Brain microvascular endothelial cell (primary cell): Measurements from ENCODE around the gene ZNF138.
"Not testable (repeated sequence)": the region's sequence is repeated elsewhere in the genome, so short reads cannot be mapped to it uniquely, and the experiment has no call there.

ENCODE experiments used
- DNase-seq: peaks from one replicate; pipeline ENCODE4 v3.0.0-alpha.2; 2020
- H3K27ac ChIP-seq: fragments of 250-450 bp; sonication (Bioruptor Pico); 2 replicates; pipeline ENCODE4 v1.5.1; 2020; ENCODE audit warnings: mild to moderate bottlenecking, moderate library complexity
- H3K27me3 ChIP-seq: fragments of 250-450 bp; sonication (Bioruptor Pico); replicated peaks from 2 replicates; pipeline ENCODE4 v1.5.1; 2020; ENCODE audit warnings: mild to moderate bottlenecking
- H3K36me3 ChIP-seq: fragments of 250-450 bp; sonication (Bioruptor Pico); replicated peaks from 2 replicates; pipeline ENCODE4 v1.5.1; 2020; ENCODE audit warnings: mild to moderate bottlenecking
- H3K4me3 ChIP-seq: 2 replicates; pipeline ENCODE4 v1.5.1; 2011; ENCODE audit warnings: low read depth, mild to moderate bottlenecking, control low read depth, low read length, moderate library complexity
- CTCF ChIP-seq: IDR thresholded peaks from 2 replicates; pipeline ENCODE4 v1.5.1; 2011; ENCODE audit warnings: low read depth, mild to moderate bottlenecking, moderate library complexity, low read length, control low read depth, inconsistent platforms; ENCODE audit errors: missing control alignments
- in situ Hi-C: cut with HindIII; loops from 2 replicates; pipeline ENCODE4 v1.10.0; 2017; ENCODE audit warnings: low sequenced_read_pairs, low pct_ligation_motif_present

ZNF138 gene

GRCh38 chr7:64795176-64795575 lies 948 bp downstream of the ZNF138 start:
- no peak for TF ChIP-seq CTCF
- no peaks in the 10 kb centered on the region for H3K27me3 ChIP-seq
- peak overlapping the region; percentile 91 for H3K4me3 ChIP-seq
- no peaks in the 10 kb centered on the region for H3K36me3 ChIP-seq
- no peak overlapping the region for H3K27ac ChIP-seq
- in situ Hi-C loops, result no loop called here
- DNase-seq, result no peak

GRCh38 chr7:64799169-64799568 lies 4.9 kb downstream of the ZNF138 start:
- DNase-seq, H3K36me3 ChIP-seq, H3K27ac ChIP-seq, in situ Hi-C loops, H3K4me3 ChIP-seq, H3K27me3 ChIP-seq: not testable (repeated sequence)

- Histone ChIP-seq H3K27me3 (no peaks in the 10 kb centered on the region), H3K27ac (no peak overlapping the region), H3K4me3 (no peak overlapping the region), H3K36me3 (no peaks in the 10 kb centered on the region)
- DNase-seq, result no peak
- in situ Hi-C loops, result no loop called here
- TF ChIP-seq CTCF, result no peak
These were observed 8.5 kb downstream of the ZNF138 start for GRCh38 chr7:64802699-64803098.

GRCh38 chr7:64807731-64808365 lies 13.6 kb downstream of the ZNF138 start:
- Histone ChIP-seq H3K4me3 (no peak overlapping the region), H3K27ac (no peak overlapping the region), H3K36me3 (no peaks in the 10 kb centered on the region), H3K27me3 (no peaks in the 10 kb centered on the region)
- no peak for DNase-seq
- no peak for TF ChIP-seq CTCF
- in situ Hi-C loops, result no loop called here

GRCh38 chr7:64811767-64812166 lies 17.5 kb downstream of the ZNF138 start:
- no peaks in the 10 kb centered on the region for H3K36me3 ChIP-seq
- H3K4me3 ChIP-seq, result no peak overlapping the region
- no peaks in the 10 kb centered on the region for H3K27me3 ChIP-seq
- H3K27ac ChIP-seq, result no peak overlapping the region
- DNase-seq, result no peak
- in situ Hi-C loops, result no loop called here
- TF ChIP-seq CTCF, result no peak

- no peak for DNase-seq
- Histone ChIP-seq H3K27ac (no peak overlapping the region), H3K27me3 (no peaks in the 10 kb centered on the region), H3K4me3 (no peak overlapping the region), H3K36me3 (no peaks in the 10 kb centered on the region)
- in situ Hi-C loops, result no loop called here
- TF ChIP-seq CTCF, result no peak
These were observed 36.7 kb downstream of the ZNF138 start for GRCh38 chr7:64830926-64831325.
